Activated CD4-positive, alpha-beta T cell treated with anti-CD3 and anti-CD28 coated beads, Interleukin-2, amount 50 U/mL, for 24 hours (primary cell): ENCODE measurements around the gene TSPAN15.

Experiments used
- DNase-seq, 2 donors: peaks; one replicate each; pipeline ENCODE4 v3.0.0-alpha.2; 2020; ENCODE audit warnings: low read depth in 1 of 2, low spot score in 1 of 2

The TSPAN15 gene

GRCh38 chr10:69464801-69465401, 13.6 kb downstream of the TSPAN15 start:
- DNase-seq: no peak

DNA sequence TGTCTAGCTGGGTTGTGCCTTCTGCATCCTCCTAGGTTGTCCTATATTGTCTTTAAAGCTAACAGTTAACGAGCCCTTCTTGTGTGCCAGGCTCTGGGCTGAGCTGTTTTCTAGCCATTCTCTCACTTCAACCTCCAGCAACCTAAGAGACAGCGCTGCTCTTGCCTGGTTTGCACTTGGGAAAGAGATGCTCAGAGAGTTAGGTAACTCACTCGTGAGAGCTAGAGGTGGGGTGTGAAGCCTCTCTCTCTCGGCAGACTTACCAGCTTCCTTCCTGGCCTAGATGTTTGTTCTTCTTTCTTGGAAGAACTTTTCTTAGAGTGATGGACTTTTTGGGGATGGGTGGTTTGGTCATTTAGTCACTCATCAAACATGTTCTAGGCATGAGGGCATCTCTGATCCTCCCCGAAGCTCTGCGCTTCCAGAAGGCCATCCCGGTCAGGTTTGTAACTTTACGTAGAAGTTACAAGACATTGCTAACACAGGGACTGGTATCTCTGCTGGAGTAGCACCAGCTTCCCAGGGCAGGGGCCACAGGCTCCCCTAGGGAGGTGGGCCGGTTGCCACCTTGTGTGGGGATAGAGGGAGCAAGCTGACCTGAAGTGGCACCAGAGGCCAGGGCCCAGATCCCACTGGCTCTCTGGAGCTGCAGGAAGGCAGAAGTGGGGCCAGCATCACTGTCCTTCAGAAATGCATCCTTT, 14.3 kb downstream of the TSPAN15 start:
- DNase-seq: no peak

DNA sequence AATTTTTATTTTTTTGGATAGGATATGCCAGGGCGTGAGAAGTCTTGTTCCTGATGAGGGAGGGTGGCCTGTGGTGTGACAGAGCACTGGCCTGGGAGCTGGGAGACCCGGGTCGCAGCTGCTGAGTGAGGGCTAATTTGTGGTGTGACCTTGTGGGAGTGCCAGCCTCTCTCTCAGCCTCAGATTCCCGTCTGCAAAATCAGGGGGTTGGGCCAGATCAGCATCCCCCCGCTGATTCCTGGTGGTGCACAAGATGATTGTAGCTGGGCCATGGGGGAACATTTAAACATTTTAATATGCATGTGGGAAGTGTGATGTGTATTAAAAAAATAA, 14.9 kb downstream of the TSPAN15 start:
- no peak for DNase-seq

DNA sequence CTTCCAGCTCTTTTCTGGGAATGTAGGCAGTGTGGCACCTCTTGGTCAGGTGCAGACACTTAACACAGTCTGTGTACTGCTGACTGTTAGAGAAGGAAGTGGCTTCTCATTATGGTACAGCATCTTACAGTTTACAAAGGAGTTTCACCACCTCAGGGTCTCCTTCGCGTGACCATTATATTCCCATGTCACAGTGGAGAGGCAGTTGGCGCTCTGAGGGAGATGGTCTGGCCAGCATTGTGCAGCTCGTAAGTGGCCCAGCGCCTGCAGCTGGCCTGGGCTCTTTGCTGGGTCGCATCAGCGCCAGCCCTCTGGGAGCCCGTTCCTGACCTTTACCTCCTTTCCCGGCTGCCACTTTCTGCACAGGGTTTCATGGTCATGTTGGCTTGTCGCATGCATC, 15.4 kb downstream of the TSPAN15 start:
- DNase-seq: no peak

DNA sequence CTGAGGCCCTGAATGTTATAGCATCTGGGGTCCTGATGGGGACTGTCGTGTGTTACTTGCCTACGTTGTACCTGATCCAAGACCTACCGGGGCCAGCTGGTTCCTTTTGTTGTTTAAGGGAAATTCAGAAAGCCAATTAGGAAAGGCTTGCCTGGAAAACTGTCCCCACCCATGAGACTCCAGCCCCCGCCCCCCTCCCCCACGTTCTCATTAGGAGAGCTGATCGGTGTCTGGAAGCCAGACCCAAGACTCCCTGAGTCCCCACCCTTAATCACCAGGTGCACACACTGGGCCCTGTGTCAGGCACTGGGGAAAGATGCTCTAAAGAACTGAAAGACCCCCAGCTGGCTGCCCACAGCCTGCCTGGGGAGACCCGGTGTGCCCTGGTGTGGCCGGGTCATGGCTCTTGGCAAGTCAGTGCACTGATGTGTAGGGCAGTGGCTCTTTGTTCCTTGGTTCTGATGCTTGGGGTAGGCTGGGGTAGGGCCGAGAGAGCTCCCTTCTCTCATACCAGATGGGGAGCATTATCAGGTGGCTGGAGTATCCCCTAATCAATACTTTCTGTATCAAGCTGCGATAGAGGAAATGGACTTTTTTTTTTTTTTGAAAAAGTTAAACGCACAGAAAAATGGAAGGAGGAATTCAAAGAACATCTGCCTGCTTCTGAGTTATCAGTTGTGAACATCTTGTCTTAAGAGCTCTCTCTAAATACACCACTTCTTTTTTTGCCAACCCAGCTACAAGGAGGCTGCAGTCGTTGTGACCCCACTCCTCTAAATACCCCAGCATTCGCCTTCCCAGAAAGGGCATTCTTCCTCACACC, 16.9 kb downstream of the TSPAN15 start:
- no peak for DNase-seq

- DNase-seq: no peak
Observed at GRCh38 chr10:69468751-69469089, 17.5 kb downstream of the TSPAN15 start.

DNA sequence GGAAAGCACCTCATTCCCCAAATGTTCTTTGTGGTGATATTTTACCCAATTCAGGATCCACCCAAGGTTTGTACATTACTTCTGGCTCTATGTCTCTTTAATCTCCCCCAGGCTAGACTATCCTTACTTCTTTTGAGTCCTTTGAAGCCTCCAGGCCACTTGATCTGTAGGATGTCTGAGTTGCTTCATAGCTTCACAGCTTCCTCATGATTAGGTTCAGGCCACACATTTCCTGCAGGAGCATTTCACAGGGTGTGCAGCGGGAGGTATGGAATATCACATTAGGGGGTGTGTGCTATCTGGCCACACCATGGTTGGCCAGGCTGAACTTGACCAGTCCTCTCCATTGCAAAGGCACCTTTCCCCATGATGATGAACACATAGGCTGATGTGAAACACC, 18.7 kb downstream of the TSPAN15 start:
- no peak for DNase-seq

GRCh38 chr10:69470463-69471384, 19.5 kb downstream of the TSPAN15 start:
- no peak for DNase-seq

DNA sequence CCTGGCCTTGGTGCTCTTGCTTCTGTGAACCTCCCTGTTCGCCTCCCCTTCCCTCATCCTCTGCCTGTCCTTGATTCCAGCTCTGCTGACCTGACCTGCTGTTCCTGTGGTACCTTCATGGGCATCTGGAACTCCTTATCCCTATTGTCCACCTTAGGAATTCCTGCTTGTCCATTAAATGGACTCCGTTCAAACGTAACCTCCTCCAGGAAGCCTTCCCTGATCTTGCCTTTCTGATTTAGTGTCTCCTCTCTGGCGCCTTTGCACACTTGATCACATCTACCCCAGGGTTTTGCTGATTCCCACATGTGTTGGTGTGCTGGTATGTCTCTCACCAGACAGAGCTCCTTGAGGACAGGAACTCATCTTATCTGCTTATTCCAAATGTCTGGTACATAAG, 20.9 kb downstream of the TSPAN15 start:
- DNase-seq: no peak

- no peak for DNase-seq
Observed at GRCh38 chr10:69472544-69472943, 21.3 kb downstream of the TSPAN15 start.

GRCh38 chr10:69473304-69473990, 22.2 kb downstream of the TSPAN15 start:
- DNase-seq: no peak

- DNase-seq: no peak
Observed at GRCh38 chr10:69474742-69475432, 23.6 kb downstream of the TSPAN15 start.

DNA sequence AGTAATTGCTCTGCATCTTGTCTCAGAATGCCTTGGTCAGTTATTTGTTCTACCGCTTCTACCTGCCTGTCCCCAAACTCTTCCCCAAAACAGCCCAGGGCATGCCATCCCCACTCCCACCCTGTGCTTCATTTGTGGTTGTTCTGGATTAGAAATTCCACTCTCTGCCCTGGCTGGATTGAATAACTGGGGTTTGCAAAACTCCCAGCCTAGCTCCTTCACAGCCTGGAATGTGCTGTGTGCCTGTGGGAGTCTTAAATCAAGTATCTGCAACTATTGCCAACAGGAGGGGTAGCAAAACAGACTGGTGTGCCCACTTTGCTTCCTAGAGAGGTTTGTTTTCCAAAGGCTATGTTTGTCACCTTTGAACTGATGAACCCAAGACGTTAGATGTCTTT, 24.2 kb downstream of the TSPAN15 start:
- DNase-seq: no peak

DNA sequence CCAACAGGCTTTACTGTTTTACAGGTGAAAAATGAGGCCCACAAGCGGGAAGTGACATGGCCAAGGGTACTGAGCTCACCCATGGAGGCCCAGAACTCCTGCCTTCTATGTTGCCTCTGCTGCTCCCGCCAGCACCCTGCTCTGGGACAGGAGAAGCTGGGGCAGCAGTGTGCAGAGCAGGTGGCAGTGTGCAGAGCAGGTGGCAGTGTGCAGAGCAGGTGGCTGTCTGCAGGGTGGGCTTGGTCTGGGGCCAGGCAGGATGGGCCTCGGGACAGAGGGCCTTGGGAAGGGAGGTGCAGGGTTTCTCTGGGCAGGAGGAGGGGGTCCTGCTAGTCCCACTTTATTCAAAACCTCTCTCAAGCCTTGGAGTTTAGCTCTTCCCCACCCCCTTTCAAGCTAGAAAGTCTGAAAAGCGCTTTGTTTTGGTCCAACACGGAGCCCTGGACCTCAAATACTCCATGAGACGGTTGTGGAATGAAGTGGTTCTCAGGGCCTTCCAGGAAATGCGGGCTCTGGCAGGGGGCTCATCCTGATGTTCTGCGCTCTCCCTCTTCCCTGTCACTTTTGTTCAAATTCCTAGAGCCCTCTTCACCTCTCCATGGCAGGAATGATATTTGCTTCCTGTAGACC, 26.8 kb downstream of the TSPAN15 start:
- no peak for DNase-seq

DNA sequence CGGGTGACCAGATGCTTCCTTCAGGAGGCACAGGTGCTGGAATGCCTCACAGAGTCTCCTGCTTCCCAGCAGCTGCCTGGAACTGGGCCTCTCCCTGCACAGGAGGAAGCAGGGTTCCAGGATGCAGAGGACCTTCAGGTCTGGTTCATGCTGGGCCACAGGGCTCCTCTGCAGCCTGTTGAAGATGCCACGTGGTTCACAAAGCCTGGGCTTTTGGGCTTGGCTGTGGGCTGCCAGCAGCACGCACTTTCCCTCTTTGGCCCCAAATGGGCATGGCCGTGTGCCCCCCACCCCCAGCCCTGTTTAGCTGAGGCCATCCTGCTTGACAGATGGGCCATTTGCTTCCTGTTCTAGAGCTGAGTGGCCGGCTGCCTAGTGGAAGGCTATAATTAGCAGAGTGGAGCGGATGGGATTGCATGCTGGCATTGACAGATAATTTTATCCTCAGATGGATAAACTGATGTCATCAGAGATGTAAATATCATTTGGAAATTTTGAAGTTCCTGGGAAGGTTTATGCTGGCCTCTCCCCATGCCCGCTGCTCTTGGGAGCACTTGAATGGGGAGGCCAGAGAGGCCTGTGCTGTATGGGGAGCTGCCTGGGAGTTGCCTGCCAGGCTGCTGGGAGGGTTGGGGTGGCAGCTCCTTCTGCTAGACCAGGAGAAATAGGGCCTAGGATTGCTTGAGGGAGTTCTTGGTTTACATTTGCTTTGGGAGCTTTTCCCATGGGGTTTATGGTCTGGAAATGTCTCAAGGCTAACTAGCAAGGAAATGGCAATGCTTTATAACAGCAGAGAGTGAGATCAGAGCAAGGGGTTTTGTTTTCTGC, 28.2 kb downstream of the TSPAN15 start:
- no peak for DNase-seq

GRCh38 chr10:69480068-69480412, 28.8 kb downstream of the TSPAN15 start:
- DNase-seq: no peak

DNA sequence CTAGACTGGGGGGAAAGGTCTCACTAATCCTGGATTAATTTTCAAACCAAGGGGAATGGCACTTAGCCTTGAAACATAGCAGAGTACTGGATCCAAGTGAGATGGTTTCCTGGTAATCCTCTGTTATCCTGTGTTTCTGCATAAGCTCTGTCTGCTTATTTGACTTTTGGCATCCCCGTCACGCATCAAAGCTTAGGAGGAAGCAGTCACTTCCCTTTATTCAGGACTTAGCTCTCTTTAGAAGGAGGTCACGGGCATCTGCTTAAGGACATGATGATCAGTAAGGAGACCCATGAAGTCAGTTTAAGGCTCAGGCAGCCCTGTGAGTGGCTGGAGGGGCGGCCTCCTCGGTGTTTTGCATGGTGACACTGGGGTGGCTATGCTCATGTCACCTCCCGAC, 30.0 kb downstream of the TSPAN15 start:
- no peak for DNase-seq

DNA sequence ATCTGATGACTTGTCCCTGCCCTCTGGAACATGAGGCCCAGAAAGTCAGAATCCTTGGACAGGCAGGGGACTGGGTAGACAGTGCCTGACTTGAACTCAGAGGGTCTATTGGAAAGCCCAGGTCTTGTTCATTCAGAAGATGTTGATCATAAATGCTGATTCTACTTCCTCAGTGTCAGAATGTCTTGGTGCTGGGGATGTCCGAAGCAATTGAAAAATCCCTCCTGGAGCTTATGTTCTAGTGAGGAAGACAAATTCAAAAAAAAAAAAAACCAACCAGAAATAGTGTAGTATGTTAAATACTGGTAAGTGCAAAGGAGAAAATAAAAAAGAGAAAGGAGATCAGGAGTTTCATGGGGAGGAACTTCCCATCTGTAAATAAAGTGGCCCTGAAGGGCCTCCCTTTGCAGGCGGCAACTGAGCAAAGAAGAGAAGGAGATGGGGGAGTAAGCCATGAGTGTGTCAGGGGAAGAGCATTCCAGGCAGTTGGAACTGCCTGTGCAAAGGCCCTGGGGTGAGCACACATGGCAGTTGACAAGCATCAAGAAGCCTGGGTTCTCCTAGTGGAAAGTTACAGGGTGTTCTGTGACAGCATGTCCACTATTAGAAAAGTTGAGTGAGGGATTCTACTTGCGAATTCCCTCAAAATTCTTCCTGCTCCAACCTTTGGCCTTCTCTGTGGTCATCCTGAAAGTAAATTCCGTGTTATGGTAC, 30.7 kb downstream of the TSPAN15 start:
- no peak for DNase-seq
